ENCODE measurements around the gene TNFRSF21. TPM values are rescaled to one million over a fixed set of nuclear protein-coding genes. Genes with fewer than 3 reads are reported as not detected.
"Not testable (repeated sequence)": the region's sequence is repeated elsewhere in the genome, so short reads cannot be mapped to it uniquely, and the experiment has no call there.

TNFRSF21 gene
- total RNA-seq, 1 donor from 2014 or later, result 60.7 TPM

DNA sequence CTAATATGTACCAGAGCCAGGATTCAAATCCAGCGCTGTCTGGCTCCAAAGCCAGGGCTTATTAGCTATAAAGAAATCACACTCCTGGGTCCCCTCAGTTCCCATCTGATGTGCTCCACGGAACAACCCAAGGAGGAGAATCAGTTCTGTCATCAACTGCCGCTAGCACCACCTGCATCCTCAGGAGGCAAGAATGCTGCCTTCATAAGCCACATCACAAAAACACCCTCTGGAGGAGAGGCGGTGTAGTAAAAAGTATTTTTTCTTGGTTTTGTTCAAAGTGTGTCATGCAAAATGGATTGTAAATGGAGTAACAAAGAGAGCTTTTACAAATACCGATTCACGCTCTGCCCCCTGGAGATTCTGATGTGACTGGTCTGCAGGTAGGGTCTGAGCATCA is 57.1 kb downstream of the TNFRSF21 start:
- no peak for DNase-seq (ENCODE audit: low read depth in 2 of 2)

DNA sequence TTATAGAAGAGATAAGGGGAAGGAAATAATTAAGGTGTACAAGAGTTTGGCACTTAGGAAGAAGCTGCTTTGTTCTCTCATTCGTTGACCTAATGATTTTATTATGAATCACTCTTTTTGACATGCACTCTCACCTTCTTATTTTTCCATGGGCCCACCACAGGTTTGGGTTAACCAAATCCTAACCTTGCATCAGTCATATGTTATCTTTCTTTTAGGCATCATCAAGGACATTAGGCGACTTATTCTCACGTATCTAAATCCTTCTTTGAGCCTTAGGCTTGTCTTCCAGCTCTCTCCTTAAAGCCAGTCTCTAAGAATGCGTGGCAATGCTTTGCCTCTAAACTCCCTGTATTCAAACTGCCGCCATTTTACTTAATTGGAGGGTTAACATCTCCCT is 58.3 kb downstream of the TNFRSF21 start:
- DNase-seq (ENCODE audit: low read depth in 2 of 2), result no peak

DNA sequence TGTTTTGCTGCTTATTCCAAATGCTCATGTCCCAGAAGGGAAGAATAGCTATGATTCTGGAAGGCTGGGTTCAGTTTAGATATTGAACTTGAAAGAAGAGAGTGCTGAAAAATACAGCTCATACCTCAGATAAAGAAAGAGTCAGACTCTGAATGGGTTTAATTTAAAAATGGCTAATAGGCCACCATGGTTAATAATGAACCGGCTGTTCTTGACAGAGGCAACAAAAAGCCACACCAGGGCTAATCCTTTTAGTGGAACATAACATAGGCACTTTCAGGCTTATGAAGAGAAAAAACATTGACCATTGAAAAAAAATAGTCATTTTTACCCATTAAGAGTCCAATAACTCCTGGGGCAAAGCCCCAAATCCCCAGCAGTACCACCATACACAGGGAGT is 59.4 kb downstream of the TNFRSF21 start:
- DNase-seq (ENCODE audit: low read depth in 2 of 2), result no peak

DNA sequence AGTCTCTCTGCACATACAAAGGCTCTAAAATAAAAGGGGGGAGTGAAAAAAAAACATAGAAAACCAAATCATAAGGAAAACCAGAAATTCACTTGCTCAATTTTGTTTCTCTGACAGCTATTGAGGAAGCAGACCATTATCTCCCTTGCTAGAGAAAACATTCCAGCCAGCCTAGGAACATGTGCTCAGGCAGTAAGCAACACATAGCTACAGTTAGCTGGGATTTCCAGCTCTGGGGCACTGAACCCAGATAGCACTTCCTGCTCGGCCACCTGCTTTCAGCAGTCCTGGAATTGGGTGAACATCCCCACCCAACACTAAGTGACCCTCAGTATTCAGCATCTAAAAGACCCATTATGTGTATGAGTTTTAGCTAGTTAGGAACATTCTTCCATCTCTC is 61.3 kb downstream of the TNFRSF21 start:
- no peak for DNase-seq (ENCODE audit: low read depth in 2 of 2)

DNA sequence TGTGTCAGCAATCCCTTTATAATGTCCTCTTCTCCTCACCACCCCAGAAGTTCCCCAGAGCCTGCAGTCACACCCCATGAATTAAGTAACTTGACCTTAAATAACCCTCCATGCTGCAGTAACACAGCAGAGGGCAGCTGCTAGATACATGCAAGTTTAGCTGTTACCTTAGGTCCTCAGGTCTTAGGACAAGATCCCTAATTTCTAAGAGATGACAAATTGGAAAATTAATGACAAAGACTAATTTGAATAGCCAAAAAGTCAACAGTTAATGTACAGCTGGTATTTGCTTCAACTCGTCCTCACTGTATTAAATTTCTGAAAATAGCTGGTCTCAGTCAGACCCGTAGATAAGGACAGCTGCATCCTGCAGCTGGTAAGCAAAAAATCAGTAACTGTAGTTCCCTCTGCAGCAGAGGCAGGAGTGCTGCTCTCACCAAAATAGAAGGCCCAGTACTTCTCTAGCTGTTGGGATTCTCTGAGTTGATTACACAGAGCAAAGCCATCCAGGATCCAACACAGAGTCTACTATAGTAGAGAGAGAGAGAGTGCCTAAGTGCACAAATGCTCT is 62.4 kb downstream of the TNFRSF21 start:
- no peak for DNase-seq (ENCODE audit: low read depth in 2 of 2)

DNA sequence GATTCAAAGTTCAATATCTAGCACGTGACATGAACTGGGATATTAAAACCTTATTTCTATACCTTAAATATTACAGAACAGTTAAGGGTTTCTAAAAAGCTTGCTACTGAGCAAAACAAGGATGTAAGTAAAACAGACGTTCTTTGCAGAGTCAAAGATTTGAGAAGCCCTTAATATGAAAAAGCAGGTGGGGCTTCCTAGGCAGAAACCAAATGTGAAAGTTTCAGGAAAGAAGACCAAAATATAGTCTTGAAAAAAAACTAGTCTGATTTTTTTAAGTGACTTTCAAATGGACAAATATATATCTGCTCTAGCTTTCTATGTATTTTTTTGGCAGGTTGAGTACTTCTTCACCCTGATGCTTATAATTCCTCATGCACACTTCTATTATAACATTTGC is 63.2 kb downstream of the TNFRSF21 start:
- DNase-seq (ENCODE audit: low read depth in 2 of 2), result no peak

DNA sequence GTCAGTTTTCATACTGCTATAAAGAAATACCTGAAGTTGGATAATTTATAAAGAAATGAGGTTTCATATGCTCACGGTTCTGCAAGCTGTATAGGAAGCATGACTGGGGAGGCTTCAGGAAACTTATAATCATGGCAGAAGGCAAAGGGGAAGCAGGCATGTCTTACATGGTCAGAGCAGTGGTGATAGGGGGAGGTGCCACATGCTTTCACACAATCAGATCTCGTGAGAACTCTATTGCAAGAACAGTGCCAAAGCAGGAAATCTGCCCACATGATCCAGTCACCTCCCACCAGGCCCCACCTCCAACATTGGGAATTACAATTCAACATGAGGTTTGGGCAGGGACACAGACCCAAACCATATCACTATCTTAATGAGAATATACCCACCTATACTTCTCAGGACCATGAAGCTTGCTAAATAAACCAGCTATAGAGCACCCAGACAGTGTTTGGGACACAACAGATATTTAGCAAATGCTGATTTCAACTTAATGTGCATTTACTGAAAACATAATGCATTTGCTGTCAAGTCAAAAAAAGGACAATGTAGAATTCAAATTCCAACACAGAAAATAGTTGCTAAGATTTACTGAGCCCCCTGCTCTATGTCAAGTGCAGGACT is 63.8 kb downstream of the TNFRSF21 start:
- peak in 1 of 2 donors; percentile 27 for DNase-seq (ENCODE audit: low read depth in 2 of 2)

DNA sequence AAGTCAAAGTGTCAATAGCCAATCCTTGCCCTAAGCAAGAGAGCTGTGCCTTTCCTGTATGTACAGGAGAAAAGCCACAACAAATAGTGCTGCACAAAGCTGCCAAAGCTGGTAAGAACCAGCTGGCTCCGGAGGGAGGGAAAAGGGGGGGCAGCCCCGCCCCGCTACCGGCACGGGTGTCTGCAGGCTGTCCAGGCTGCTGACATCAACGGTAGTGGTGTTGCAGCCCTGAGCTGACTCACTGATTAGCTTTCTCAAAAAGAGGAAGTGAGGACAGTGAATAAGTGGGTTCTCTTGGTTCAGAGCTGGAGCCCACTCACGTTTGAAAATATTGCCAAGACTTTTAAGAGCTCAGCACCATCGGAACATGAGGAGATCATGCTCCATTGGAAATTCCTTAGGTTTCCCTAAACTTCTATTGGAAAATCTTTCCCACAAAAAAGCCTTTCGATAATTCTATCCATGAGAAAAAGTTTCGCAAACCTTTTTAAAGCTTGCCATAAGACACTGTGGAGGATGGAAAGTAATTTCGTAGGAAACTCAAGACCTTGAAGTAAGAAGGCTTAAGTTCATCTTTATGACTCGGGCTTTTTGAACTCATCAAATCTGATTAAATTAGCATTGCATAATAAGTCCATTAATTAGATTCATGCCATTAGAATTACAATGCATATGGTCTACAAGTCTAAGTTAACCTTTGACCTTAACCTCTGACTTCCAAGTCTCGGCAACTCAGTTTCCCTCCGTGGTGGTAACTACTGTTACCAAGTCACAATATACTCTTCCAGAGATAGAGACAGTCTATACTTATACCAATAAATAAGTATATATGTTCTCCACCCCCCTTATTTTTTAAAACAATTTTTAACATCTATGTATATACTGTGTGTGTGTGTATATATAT is 67.0 kb downstream of the TNFRSF21 start:
- peak; percentile 78 to 94 for DNase-seq (ENCODE audit: low read depth in 2 of 2)

DNA sequence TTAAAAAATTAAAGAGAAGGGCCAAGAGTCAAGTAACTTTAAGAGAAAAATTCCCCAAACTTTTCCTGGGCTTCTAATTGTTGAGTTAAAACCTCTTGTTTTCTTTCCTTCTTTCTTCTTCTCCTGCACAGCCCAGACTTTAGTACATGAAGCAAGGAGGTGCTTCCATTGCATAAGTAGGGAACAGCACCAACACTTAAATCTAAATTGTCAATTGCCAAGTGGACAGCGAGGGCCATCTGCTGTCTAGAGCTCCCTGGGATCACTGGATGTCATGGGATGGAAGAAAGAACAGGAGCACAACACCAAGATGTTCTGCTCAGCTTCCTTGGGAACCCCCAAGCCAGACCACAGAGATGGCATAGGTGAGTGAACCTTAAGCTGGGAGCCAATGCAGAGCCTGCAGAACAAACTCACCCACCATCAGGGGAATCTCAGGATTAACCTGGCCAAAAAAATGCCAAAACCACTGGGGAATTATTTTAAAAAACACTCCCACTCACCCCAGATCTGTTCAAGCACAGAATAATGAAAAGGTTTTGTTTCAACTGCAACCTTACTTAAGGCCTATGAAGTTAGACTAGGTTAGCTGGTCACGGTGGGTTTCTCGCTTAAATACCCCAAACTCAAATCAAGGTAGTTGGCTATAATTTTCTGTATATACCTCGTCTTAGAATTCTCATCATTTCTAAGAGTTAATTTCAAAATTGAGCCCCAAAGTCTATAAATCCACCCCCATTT is 67.8 kb downstream of the TNFRSF21 start:
- DNase-seq (ENCODE audit: low read depth in 2 of 2), result no peak

DNA sequence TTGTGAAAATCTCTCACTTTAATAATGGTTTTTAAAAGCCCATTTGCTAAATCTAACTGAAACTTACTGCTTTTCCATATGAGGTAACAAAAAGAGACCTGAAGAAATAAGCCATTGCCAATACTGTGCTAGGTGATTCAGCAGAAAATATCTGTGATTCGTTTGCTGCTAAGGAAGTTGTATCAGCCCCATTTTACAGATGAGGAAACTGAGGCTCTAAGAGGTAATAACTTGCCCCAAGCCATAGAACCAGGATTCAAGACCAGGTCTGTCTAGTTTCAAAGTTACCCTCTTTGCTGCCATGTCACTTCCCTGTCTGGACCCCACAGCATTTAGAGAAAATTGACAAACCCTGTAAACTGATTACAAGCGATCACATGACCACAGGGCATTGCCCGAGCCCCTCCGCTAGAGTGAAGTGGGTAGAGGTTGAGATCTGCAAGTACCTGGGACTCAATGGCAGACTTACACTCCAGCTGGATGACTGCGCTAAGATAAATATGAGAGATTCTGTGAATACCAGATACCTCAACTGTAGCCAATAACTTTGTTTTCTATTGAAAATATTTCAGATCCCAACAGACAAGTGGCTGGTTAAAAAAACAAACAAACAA is 69.3 kb downstream of the TNFRSF21 start:
- no peak for DNase-seq (ENCODE audit: low read depth in 2 of 2)

DNA sequence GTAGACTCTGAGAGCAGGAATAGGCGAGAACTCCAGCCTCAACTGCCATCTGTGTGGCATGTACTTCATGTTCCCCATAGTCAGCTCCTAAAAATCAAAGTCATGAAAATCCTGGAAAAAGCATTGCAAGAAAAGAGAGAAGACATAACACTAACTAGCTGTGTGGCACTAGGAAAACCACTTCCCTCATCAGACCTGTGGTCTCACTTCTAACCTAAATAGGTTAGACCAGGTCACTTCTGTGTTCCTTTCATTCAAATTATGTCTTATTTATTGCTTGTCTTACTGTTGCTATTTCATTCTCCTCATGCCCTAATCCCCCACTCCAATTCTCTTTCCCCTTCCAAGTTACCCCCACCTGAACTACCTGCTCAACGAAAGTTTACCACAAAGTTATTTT is 70.2 kb downstream of the TNFRSF21 start:
- DNase-seq (ENCODE audit: low read depth in 2 of 2), result no peak

DNA sequence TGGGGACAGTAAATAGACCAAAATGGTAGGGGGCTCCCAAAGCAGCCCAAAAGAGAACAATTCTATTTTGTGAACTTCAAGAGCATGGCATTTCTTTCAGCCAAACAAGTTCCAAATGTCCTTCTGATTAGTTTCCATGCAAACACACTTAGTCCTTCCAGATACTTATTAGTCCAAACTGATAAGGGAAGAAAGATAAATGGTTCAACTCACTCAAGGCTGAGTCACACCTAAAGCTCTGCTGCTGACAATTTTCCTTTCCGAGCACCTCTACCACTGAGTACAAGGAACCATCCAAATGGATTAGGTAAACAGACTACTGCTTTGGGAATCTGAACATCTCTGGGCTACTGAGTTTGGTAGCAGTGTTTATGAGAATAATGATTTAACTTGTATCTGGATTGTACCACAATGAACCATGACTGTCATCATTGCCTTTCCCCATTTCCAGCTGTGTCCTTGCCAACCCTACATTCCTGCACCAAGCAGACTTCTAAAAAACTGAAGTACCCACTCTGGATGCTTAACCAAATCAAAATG is 71.2 kb downstream of the TNFRSF21 start:
- DNase-seq (ENCODE audit: low read depth in 2 of 2), result no peak

DNA sequence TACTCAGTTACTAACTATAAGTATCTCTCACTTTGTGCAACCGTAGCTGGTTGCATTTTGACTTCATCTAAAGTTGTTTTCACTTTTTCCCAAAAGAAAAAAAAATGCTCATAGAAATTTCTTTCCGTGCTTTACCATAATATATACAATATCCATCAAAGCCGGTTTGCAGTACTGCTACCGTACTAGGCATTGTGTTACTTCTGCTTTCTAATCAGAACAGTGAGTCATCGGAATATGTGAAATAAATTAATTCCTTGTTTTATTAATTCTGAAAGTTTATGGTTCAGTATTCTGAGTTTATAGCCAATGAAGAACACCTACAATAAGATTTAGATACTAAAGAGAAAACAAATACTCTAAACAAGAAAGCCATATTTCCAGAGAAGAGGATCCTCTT is 72.5 kb downstream of the TNFRSF21 start:
- no peak for DNase-seq (ENCODE audit: low read depth in 2 of 2)

DNA sequence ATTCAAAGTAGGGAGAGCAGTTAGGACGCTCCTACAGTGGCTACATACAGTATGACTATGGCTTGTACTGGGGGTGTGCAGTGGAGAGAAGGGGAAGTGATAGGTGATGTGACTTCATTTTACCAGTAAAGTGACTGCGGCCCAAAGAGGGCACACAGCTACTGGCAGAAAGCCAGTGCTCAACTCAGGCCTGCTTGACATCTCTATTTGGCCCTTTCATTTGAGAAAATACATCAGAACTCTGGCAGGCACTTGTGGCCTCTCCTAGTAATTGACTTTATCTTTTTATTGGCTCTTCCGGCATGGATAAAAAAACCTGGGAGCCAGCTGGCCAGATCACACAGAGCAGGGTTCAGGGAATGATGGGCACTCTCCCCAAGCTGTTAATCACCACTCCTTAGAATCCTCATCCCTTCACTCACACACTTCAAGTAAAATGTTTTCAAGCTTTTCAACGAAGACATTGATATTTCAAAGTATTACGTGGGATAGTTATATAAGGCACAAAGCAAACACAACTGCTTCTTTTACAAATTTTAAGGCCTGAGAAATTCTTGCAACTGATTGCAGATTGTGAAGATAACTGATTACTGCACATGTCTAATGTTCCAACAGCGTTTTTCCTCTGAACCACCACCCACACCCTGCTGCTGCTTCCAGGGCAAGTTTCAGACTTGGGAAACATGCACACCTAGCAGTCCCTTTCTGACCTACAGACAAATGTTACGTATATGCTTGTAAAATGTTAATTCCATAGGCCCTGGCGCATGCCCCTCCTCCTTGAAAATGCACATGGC is 73.5 kb downstream of the TNFRSF21 start:
- no peak for DNase-seq (ENCODE audit: low read depth in 2 of 2)

DNA sequence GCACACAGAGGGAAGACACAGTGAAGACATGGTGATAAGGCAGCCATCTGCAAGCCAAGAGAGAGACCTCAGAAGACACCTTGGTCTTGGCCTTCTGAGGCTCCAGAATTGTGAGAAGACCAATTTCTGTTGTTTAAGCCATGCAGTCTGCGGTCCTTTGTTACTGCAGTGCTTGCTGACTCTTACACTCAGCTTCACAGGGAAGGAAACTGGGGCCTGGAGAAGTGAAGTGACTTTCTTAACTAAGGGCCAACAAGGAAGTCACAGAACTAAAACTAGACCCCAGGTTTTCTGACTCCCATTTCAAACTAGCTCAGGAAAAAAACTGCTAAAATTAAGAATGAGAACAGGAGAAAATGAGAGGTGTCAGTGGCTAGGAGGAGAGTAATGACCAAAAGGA is 74.3 kb downstream of the TNFRSF21 start:
- no peak for DNase-seq (ENCODE audit: low read depth in 2 of 2)

DNA sequence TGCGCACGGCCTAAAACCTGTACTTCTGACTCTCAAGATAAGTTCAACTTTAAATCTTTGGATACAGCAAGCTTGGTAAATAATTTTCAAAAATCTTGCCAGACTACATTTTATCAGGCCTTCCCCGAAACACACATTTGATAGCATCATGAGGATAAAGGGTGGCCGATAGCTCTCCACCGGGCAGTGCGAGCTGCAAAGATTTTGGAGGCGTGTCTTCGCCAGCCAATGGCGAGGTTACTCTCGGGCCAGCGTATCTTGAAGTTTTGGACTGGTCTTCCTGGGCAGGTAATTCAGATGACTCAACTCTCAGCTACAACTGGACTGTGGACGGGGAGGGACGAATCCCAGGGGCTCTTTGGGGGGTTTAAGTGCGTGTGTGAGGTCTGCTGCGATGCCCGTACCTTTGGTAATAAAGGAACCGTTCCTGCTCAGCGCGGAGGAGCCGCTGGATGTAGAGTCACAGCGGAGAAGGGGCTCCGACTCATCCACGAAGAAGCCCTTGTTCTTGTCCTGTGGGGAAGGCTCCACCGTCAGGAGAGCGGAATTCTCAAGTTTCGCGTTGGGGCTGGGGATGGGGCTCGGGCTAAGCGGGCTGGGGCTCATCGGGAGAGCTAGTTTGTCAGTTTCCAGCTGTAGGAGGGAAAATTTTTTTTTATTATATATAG is 75.3 kb downstream of the TNFRSF21 start:
- no peak for DNase-seq (ENCODE audit: low read depth in 2 of 2)

DNA sequence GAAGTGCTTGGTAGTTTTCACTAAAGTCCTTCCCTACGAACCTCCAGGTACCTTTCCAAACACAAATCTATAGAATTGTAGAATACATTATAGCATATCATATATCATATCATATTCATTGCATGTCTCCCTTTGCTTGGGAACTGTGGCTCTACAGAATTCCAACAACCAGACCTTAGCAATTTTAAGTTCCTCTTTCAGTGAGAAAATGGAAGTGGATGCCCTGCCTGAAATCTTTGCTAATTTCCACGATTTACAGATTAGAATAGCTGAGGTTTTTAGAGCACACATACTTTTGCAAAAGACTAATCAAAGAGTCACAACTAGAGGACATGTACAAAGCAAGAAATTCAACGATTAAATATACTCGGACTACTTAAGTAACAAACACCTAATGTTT is 78.6 kb downstream of the TNFRSF21 start:
- DNase-seq (ENCODE audit: low read depth in 2 of 2), result no peak

DNA sequence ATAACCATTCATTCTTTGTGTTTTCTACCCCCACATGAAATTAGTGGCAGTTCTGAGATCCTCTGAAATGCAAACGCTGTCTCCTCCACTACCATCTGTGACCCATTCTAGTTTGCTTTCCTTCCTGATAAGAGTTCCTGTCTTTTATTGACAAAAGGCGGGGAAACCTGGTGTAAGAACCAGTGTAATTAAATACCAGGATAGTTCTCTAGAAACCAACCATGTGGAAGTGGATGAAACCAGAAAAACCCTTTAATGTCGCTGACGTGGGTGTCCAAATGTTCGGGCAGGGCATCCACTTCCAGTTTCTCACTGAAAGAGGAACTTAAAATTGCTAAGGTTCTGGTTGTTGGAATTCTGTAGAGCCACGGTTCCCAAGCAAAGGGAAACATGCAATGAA is 79.1 kb downstream of the TNFRSF21 start:
- DNase-seq (ENCODE audit: low read depth in 2 of 2), result no peak

DNA sequence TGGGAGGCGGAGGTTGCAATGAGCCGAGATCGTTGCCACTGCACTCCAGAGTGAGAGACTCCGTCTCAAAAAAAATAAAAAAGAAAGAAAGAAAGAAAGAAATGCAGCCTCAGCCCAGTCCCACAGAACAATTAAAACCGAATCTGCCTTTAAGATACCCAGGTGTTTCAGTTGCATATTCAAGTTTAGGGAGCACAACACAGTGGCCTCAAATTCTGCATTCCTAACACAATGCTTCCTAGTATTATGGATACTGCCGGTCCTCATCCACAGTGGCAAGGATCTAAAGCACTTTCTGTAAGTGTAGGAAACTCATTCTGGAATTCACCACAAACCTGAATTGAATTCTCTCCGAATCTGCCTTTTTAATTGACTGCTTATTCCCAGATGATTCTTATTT is 80.5 kb downstream of the TNFRSF21 start:
- DNase-seq (ENCODE audit: low read depth in 2 of 2), result no peak

DNA sequence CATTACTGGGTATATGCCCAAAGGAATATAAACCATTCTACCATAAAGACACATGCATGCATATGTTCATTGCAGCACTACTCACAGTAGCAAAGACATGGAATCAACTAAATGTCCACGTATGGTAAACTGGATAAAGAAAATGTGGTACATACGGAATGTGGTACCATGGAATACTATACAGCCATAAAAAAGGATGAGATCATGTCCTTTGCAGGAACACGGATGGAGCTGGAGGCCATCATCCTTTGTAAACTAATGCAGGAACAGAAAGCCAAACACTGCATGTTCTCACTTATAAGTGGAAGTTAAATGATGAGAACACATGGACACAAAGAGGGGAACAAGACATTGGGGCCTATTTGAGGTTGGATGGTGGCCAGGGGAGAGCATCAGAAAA is 81.6 kb downstream of the TNFRSF21 start:
- not testable (repeated sequence) for DNase-seq (ENCODE audit: low read depth in 2 of 2)
